ENCODE data around the gene CDAN1.
"Not testable (repeated sequence)": the region's sequence is repeated elsewhere in the genome, so short reads cannot be mapped to it uniquely, and the experiment has no call there.

Gene CDAN1

GRCh38 chr15:42736793-42737528 lies at the start of gene CDAN1:
Gene CDAN1 (minus strand): TSS chr15:42737128. CDS start chr15:42737102, 26 bp downstream.
- DNase-seq = peak; percentile 98
- peak within 1 kb of the TSS; percentile 86 for H3K27ac Mint-ChIP-seq
- peaks cover 13% of the 10 kb centered on the region for H3K4me1 Mint-ChIP-seq (ENCODE audit: low read depth)
- peak within 1 kb of the TSS; percentile 81 for H3K4me3 Mint-ChIP-seq
- no peaks in the 10 kb centered on the region for H3K27me3 Mint-ChIP-seq
- no peaks in the 10 kb centered on the region for H3K9me3 Mint-ChIP-seq
- peaks cover 37% of the 10 kb centered on the region for H3K36me3 Mint-ChIP-seq (ENCODE audit: low read depth)

GRCh38 chr15:42785569-42785968 lies 48.6 kb upstream of the CDAN1 start:
- H3K4me3 Mint-ChIP-seq = no peak overlapping the region
- H3K36me3 Mint-ChIP-seq (ENCODE audit: low read depth) = peaks cover 26% of the 10 kb centered on the region
- H3K27ac Mint-ChIP-seq = no peak overlapping the region
- no peaks in the 10 kb centered on the region for H3K27me3 Mint-ChIP-seq
- no peaks in the 10 kb centered on the region for H3K9me3 Mint-ChIP-seq
- H3K4me1 Mint-ChIP-seq (ENCODE audit: low read depth) = no peaks in the 10 kb centered on the region
- DNase-seq = no peak

GRCh38 chr15:42784705-42785104 lies 47.8 kb upstream of the CDAN1 start:
- Mint-ChIP-seq H3K27me3 (no peaks in the 10 kb centered on the region), H3K27ac (no peak overlapping the region)

GRCh38 chr15:42782716-42783115 lies 45.8 kb upstream of the CDAN1 start:
- DNase-seq = no peak
- Mint-ChIP-seq H3K4me1 (ENCODE audit: low read depth) (no peaks in the 10 kb centered on the region), H3K27ac (no peak overlapping the region), H3K36me3 (ENCODE audit: low read depth) (peaks cover 26% of the 10 kb centered on the region), H3K27me3 (no peaks in the 10 kb centered on the region), H3K4me3 (no peak overlapping the region), H3K9me3 (no peaks in the 10 kb centered on the region)

More at GRCh38 chr15:42784705-42785104, 47.8 kb upstream of the CDAN1 start:
- Mint-ChIP-seq H3K36me3 (ENCODE audit: low read depth) (peaks cover 26% of the 10 kb centered on the region), H3K4me3 (no peak overlapping the region), H3K9me3 (no peaks in the 10 kb centered on the region), H3K4me1 (ENCODE audit: low read depth) (no peaks in the 10 kb centered on the region)
- no peak for DNase-seq

- H3K27me3 Mint-ChIP-seq = no peaks in the 10 kb centered on the region
- no peak overlapping the region for H3K27ac Mint-ChIP-seq
- no peaks in the 10 kb centered on the region for H3K4me1 Mint-ChIP-seq (ENCODE audit: low read depth)
- no peak for DNase-seq
- no peak overlapping the region for H3K4me3 Mint-ChIP-seq
- H3K36me3 Mint-ChIP-seq (ENCODE audit: low read depth) = peaks cover 48% of the 10 kb centered on the region
- H3K9me3 Mint-ChIP-seq = no peaks in the 10 kb centered on the region
These were observed 38.5 kb upstream of the CDAN1 start for GRCh38 chr15:42775416-42775815.

- H3K36me3 Mint-ChIP-seq (ENCODE audit: low read depth) = peaks cover 66% of the 10 kb centered on the region
These were observed 36.0 kb upstream of the CDAN1 start for GRCh38 chr15:42772901-42773300.

DNA sequence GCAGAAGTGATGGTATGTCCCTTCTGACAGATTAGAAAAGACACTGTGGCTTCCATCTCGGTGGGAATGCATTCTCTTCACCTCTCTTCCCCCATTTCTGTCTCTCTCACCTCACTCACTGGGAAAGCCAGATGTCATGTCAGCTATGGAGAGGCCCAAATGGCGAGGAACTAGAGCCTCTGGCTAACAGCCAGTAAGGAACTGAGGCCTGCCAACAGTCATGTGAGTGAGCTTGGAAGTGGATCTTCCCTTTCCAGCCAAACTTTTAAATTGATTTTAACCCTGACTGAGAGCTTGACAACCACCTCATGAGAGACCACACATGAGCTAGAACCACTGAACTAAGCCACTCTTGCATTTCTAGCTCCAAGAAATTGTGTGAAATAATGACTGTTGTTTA lies 35.2 kb upstream of the CDAN1 start:
- H3K27ac Mint-ChIP-seq = no peak overlapping the region
- DNase-seq = no peak
- H3K27me3 Mint-ChIP-seq = no peaks in the 10 kb centered on the region
- H3K4me1 Mint-ChIP-seq (ENCODE audit: low read depth) = no peaks in the 10 kb centered on the region
- no peak overlapping the region for H3K4me3 Mint-ChIP-seq
- peaks cover 5% of the 10 kb centered on the region for H3K9me3 Mint-ChIP-seq
- peaks cover 71% of the 10 kb centered on the region for H3K36me3 Mint-ChIP-seq (ENCODE audit: low read depth)

More at GRCh38 chr15:42772901-42773300, 36.0 kb upstream of the CDAN1 start:
- H3K27ac Mint-ChIP-seq = no peak overlapping the region
- H3K4me1 Mint-ChIP-seq (ENCODE audit: low read depth) = no peaks in the 10 kb centered on the region
- H3K27me3 Mint-ChIP-seq = no peaks in the 10 kb centered on the region
- no peak overlapping the region for H3K4me3 Mint-ChIP-seq
- H3K9me3 Mint-ChIP-seq = no peaks in the 10 kb centered on the region
- no peak for DNase-seq

DNA sequence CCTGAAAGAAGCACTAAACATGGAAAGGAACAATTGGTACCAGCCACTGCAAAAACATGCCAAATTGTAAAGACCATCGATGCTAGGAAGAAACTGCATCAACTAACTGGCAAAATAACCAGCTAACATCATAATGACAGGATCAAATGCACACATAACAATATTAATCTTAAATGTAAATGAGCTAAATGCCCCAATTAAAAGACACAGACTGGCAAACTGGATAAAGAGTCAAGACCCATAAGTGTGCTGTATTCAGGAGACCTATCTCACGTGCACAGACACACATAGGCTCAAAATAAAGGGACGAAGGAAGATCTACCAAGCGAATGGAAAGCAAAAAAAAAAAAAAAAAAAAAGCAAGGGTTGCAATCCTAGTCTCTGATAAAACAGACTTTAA lies 29.2 kb upstream of the CDAN1 start:
- DNase-seq; H3K27ac Mint-ChIP-seq; H3K4me3 Mint-ChIP-seq; H3K27me3 Mint-ChIP-seq; H3K4me1 Mint-ChIP-seq (ENCODE audit: low read depth): not testable (repeated sequence)
- H3K9me3 Mint-ChIP-seq = peaks cover 28% of the 10 kb centered on the region
- H3K36me3 Mint-ChIP-seq (ENCODE audit: low read depth) = peaks cover 81% of the 10 kb centered on the region

DNA sequence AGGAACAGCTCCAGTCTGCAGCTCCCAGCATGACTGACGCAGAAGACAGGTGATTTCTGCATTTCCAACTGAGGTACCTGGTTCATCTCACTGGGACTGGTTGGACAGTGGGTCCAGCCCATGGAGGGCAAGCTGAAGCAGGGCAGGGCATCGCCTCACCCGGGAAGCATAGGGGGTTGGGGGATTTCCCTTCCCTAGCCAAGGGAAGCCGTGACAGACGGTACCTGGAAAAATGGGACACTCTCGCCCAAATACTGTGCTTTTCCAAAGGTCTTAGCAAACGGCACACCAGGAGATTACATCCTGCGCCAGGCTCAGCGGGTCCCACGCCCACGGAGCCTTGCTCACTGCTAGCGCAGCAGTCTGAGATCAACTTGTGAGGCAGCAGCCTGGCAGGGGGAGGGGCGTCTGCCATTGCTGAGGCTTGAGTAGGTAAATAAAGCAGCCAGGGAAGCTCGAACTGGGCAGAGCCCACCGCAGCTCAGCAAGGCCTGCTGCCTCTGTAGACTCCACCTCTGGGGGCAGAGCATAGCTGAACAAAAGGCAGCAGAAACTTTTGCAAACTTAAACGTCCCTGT lies 27.3 kb upstream of the CDAN1 start:
- H3K27ac Mint-ChIP-seq; DNase-seq; H3K4me3 Mint-ChIP-seq; H3K4me1 Mint-ChIP-seq (ENCODE audit: low read depth); H3K27me3 Mint-ChIP-seq: not testable (repeated sequence)
- Mint-ChIP-seq H3K9me3 (peaks cover 37% of the 10 kb centered on the region), H3K36me3 (ENCODE audit: low read depth) (peaks cover 82% of the 10 kb centered on the region)

DNA sequence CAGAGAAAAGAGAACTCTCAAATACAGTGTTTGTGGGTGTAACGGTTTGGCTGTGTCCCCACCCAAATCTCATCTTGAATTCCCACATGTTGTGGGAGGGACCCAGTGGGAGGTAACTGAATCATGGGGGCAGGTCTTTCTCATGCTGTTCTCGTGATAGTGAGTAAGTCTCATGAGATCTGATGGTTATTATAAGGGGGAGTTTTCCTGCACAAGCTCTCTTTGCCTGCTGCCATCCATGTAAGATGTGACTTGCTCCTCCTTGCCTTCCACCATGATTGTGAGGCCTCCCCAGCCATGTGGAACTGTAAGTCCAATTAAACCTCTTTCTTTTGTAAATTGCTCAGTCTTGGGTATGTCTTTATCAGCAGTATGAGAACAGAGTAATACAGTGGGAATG lies 24.9 kb upstream of the CDAN1 start:
- DNase-seq = not testable (repeated sequence)

DNA sequence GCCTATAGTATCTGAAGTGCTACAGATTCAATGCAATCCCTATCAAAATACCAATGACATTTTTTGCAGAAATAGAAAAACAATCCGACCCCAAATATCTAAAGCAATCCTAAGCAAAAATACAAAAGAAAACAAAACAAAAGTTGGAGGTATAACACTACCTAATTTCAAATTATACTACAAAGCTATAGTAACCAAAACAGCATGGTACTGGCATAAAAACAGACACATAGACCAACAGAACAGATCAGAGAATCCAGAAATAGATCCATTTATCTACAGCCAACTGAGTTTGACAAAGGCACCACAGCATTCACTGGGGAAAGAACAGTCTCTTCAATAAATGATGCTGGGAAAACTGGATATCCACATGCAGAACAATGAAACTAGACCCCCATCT lies 23.8 kb upstream of the CDAN1 start:
- no peaks in the 10 kb centered on the region for H3K27me3 Mint-ChIP-seq
- peaks cover 22% of the 10 kb centered on the region for H3K9me3 Mint-ChIP-seq
- peaks cover 53% of the 10 kb centered on the region for H3K36me3 Mint-ChIP-seq (ENCODE audit: low read depth)
- H3K4me3 Mint-ChIP-seq = no peak overlapping the region
- H3K27ac Mint-ChIP-seq = no peak overlapping the region
- H3K4me1 Mint-ChIP-seq (ENCODE audit: low read depth) = no peaks in the 10 kb centered on the region
- DNase-seq = no peak

More for the DNA sequence above, 24.9 kb upstream of the CDAN1 start:
- not testable (repeated sequence) for H3K4me1 Mint-ChIP-seq (ENCODE audit: low read depth); H3K4me3 Mint-ChIP-seq; H3K27me3 Mint-ChIP-seq; H3K27ac Mint-ChIP-seq
- peaks cover 30% of the 10 kb centered on the region for H3K9me3 Mint-ChIP-seq
- H3K36me3 Mint-ChIP-seq (ENCODE audit: low read depth) = peaks cover 62% of the 10 kb centered on the region

DNA sequence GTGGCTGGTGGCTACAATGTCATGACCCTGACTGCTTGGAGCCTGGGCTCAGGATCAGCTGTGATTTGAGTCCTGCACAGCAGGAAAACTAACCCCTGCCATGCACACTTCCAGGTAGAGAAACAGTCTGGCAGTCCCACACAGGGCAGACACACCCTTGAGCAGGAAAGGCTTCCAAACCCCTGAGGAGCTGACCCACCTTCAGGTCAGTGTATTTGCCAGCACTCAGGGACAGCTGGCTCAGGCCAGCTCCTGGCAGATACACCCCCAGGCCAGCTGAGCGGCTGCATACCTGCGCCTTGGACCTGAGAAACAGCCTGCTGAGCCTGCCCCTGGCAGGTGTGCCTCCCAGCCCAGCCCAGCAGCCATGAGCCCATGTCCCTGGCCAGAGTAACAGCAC lies 22.2 kb upstream of the CDAN1 start:
- H3K36me3 Mint-ChIP-seq (ENCODE audit: low read depth) = peaks cover 38% of the 10 kb centered on the region
- no peaks in the 10 kb centered on the region for H3K4me1 Mint-ChIP-seq (ENCODE audit: low read depth)
- H3K27me3 Mint-ChIP-seq = no peaks in the 10 kb centered on the region
- no peak for DNase-seq
- H3K4me3 Mint-ChIP-seq = no peak overlapping the region
- peaks cover 20% of the 10 kb centered on the region for H3K9me3 Mint-ChIP-seq
- H3K27ac Mint-ChIP-seq = no peak overlapping the region

DNA sequence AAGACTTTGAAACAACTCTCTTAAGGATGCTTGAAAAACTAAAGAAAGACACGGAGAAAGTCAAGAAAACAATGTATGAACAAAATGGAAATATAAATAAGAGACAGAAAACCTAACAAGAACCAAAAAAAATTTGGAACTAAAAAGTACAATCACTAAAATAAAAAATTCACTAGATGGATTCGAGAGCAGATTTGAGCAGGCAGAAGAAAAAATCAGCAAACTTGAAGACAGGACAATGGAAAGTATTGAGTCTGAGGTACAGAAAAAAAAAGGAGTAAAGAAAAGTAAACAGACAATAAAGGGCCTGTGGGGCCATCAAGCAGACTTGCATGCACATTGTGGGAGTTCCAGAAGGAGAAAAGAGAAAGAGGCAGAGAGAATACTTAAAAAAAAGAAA lies 13.4 kb upstream of the CDAN1 start:
- Mint-ChIP-seq H3K9me3 (no peaks in the 10 kb centered on the region), H3K36me3 (ENCODE audit: low read depth) (peaks cover 56% of the 10 kb centered on the region), H3K4me3 (no peak overlapping the region), H3K27me3 (no peaks in the 10 kb centered on the region), H3K27ac (no peak overlapping the region), H3K4me1 (ENCODE audit: low read depth) (no peaks in the 10 kb centered on the region)
- no peak for DNase-seq

GRCh38 chr15:42749266-42749665 lies 12.3 kb upstream of the CDAN1 start:
- Mint-ChIP-seq H3K4me1 (ENCODE audit: low read depth) (no peaks in the 10 kb centered on the region), H3K36me3 (ENCODE audit: low read depth) (peaks cover 62% of the 10 kb centered on the region), H3K4me3 (no peak overlapping the region), H3K27ac (no peak overlapping the region), H3K9me3 (no peaks in the 10 kb centered on the region), H3K27me3 (no peaks in the 10 kb centered on the region)
- no peak for DNase-seq

DNA sequence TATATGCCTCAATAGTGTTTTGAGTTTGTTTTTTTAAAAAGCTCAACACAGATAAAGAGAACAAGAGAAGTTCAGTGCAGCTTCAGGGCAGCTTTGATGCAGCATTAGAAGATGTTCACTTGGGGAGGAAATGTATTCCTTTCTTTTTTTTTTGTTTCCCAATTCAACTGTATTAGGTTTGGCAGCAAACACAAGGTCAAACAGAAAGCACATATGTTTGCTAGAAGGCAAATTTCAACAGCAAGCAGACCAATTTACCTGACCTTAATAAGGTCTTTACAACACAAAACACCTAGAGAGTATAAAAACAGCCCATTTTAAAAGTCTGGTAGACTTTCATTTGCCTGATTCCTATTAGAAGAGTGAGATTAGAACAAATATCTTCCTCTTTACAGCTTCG lies 7.3 kb upstream of the CDAN1 start:
- H3K4me1 Mint-ChIP-seq (ENCODE audit: low read depth) = no peaks in the 10 kb centered on the region
- no peak overlapping the region for H3K27ac Mint-ChIP-seq
- H3K27me3 Mint-ChIP-seq = no peaks in the 10 kb centered on the region
- no peak for DNase-seq
- H3K4me3 Mint-ChIP-seq = no peak overlapping the region
- no peaks in the 10 kb centered on the region for H3K9me3 Mint-ChIP-seq
- peaks cover 19% of the 10 kb centered on the region for H3K36me3 Mint-ChIP-seq (ENCODE audit: low read depth)

All from activated T-cell treated with anti-CD3 and anti-CD28 coated beads, Interleukin-2, amount 50 U/mL, for 24 hours (primary cell).